DOHH2 (cell line): Measurements from ENCODE around the gene RSF1.
"Not testable (repeated sequence)": the region's sequence is repeated elsewhere in the genome, so short reads cannot be mapped to it uniquely, and the experiment has no call there.

Experiments
- H3F3A ChIP-seq: fragments of 200-600 bp; sonication (generic), shearing (Covaris generic); 2 replicates; pipeline ENCODE4 v1.6.0; 2016; ENCODE audit warnings: antibody characterized with exemption, mild to moderate bottlenecking; ENCODE audit not compliant: control insufficient read depth, insufficient read depth
- H3K27ac ChIP-seq: fragments of 200-600 bp; sonication (generic); 2 replicates; pipeline ENCODE4 v1.5.1; 2014; ENCODE audit warnings: low read depth, mild to moderate bottlenecking, low read length, moderate library complexity
- H3K27me3 ChIP-seq: fragments of 200-600 bp; sonication (generic); 2 replicates; pipeline ENCODE4 v1.6.1; 2014; ENCODE audit warnings: mild to moderate bottlenecking, low read length, mixed read lengths; ENCODE audit not compliant: control insufficient read depth
- H3K36me3 ChIP-seq: fragments of 200-600 bp; sonication (generic); 2 replicates; pipeline ENCODE4 v1.6.1; 2014; ENCODE audit warnings: mild to moderate bottlenecking, low read length, moderate library complexity, mixed read lengths; ENCODE audit not compliant: control insufficient read depth
- H3K4me1 ChIP-seq: fragments of 200-600 bp; sonication (generic); 2 replicates; pipeline ENCODE4 v1.6.1; 2014; ENCODE audit warnings: mild to moderate bottlenecking, low read length, mixed read lengths; ENCODE audit not compliant: control insufficient read depth
- H3K4me2 ChIP-seq: fragments of 200-600 bp; sonication (generic); 2 replicates; pipeline ENCODE4 v1.6.0; 2014; ENCODE audit warnings: mild to moderate bottlenecking, low read length, moderate library complexity
- H3K4me3 ChIP-seq: fragments of 200-600 bp; sonication (generic); 2 replicates; pipeline ENCODE4 v1.5.1; 2014; ENCODE audit warnings: mild to moderate bottlenecking, low read length, mixed read lengths
- H3K79me2 ChIP-seq: fragments of 200-600 bp; sonication (generic); 2 replicates; pipeline ENCODE4 v1.6.1; 2014; ENCODE audit warnings: mild to moderate bottlenecking, low read length, mixed read lengths; ENCODE audit not compliant: control insufficient read depth
- H3K9me2 ChIP-seq: fragments of 200-600 bp; sonication (generic); replicated peaks from 2 replicates; pipeline ENCODE4 v1.6.1; 2014; ENCODE audit warnings: mild to moderate bottlenecking, low read length, mixed read lengths; ENCODE audit not compliant: control insufficient read depth
- H3K9me3 ChIP-seq: fragments of 200-600 bp; sonication (generic); 2 replicates; pipeline ENCODE4 v1.6.1; 2014; ENCODE audit warnings: antibody characterized with exemption, low read length, mixed read lengths; ENCODE audit not compliant: control insufficient read depth, insufficient read depth
- H4K20me1 ChIP-seq: fragments of 200-600 bp; sonication (generic); 2 replicates; pipeline ENCODE4 v1.6.0; 2014; ENCODE audit warnings: low read depth, mild to moderate bottlenecking, antibody characterized with exemption, low read length, moderate library complexity; ENCODE audit not compliant: control insufficient read depth, insufficient read depth
- EZH2phosphoT487 ChIP-seq: fragments of 200-600 bp; sonication (generic); IDR thresholded peaks from 2 replicates; pipeline ENCODE4 v1.6.1; 2017; ENCODE audit warnings: borderline replicate concordance, mild to moderate bottlenecking, antibody characterized with exemption, low read length, moderate library complexity, mixed read lengths
- TF ChIP-seq, protein P1 (sequence below): fragments of 200-600 bp; sonication (generic); IDR thresholded peaks from one replicate; pipeline ENCODE4 v1.5.1; 2014; ENCODE audit warnings: antibody characterized with exemption, mild to moderate bottlenecking, low read depth, low read length; ENCODE audit not compliant: poor library complexity, severe bottlenecking

Gene RSF1

DNA sequence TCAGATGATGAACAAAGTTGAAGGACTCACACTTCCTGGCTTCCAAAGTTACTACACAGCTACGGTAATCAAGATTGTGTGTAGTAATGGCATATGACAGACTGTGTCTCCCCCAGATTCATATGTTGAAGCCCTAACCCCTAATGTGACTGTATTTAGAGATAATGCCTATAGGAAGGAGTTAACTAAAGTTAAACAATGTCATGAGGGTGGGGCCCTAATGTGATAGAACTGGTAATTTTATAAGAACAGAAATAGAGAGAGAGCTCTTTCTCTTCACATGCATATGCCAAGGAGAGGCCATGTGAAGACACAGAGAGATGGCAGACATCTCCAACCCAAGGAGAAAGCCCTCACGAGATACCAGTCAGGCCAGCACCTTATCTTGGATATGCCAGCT is 8.4 kb upstream of the RSF1 start:
- Histone ChIP-seq H3K9me3 (no peaks in the 10 kb centered on the region), H4K20me1 (no peaks in the 10 kb centered on the region), H3K27ac (no peak overlapping the region), H3K4me2 (no peak overlapping the region), H3K4me1 (no peaks in the 10 kb centered on the region), H3K9me2 (no peaks in the 10 kb centered on the region), H3K79me2 (no peaks in the 10 kb centered on the region), H3K27me3 (no peaks in the 10 kb centered on the region), H3K4me3 (no peak overlapping the region), H3K36me3 (no peaks in the 10 kb centered on the region), H3F3A (0 out of 2 replicates have a peak, but pooled peaks cover 3% of the 10 kb centered on the region)
- TF ChIP-seq, protein P1, sequence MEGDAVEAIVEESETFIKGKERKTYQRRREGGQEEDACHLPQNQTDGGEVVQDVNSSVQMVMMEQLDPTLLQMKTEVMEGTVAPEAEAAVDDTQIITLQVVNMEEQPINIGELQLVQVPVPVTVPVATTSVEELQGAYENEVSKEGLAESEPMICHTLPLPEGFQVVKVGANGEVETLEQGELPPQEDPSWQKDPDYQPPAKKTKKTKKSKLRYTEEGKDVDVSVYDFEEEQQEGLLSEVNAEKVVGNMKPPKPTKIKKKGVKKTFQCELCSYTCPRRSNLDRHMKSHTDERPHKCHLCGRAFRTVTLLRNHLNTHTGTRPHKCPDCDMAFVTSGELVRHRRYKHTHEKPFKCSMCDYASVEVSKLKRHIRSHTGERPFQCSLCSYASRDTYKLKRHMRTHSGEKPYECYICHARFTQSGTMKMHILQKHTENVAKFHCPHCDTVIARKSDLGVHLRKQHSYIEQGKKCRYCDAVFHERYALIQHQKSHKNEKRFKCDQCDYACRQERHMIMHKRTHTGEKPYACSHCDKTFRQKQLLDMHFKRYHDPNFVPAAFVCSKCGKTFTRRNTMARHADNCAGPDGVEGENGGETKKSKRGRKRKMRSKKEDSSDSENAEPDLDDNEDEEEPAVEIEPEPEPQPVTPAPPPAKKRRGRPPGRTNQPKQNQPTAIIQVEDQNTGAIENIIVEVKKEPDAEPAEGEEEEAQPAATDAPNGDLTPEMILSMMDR: no peak
- no peak for TF ChIP-seq EZH2phosphoT487

DNA sequence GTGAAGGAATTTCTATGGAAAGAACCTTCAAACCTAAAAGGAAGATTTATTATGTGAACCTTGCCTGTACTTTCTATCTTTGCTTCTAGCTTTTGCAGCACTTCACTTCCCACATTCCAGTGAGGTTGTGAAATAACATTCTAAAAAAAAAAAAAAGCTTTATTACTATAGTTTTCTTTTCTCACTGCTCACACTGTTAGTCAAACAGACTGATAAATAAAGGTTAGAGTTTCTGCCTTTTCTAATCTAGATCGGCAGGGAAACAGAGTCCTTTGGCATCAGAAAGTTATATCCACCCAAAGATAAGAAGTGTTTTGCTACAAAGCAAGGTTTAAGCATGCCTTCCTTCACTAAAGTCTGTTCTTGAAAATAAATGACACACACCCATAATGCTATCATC is 3.3 kb upstream of the RSF1 start:
- peaks cover 12% of the 10 kb centered on the region for H3K4me1 ChIP-seq
- no peak overlapping the region for H3K27ac ChIP-seq
- H3K9me2 ChIP-seq: no peaks in the 10 kb centered on the region
- no peaks in the 10 kb centered on the region; the same call in 1 of the 2 replicates for H4K20me1 ChIP-seq
- H3K4me2 ChIP-seq: no peak overlapping the region
- peaks cover 25% of the 10 kb centered on the region for H3K79me2 ChIP-seq
- peaks cover 7% of the 10 kb centered on the region; the same call in 1 of the 2 replicates for H3F3A ChIP-seq
- H3K27me3 ChIP-seq: no peaks in the 10 kb centered on the region
- TF ChIP-seq EZH2phosphoT487: no peak
- TF ChIP-seq, protein P1: no peak
- no peak overlapping the region for H3K4me3 ChIP-seq
- peaks cover 10% of the 10 kb centered on the region for H3K36me3 ChIP-seq
- H3K9me3 ChIP-seq: no peaks in the 10 kb centered on the region

DNA sequence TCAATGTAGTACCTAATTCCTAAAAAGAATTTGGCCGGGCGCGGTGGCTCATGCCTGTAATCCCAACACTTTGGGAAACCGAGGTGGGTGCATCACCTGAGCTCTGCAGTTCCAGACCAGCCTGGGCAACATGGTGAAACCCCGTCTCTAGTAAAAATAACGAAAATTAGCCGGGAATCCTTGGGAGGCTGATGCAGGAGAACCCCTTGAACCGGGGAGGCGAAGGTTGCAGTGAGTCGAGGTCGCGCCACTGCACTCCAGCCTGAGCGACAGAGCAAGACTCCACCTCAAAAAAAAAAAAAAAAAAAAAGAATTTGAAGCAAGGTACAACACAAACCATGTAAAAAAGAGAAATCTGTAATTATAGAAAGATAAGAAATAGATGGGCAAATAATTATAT is 1.6 kb upstream of the RSF1 start:
- Histone ChIP-seq H3K4me1 (peaks cover 23% of the 10 kb centered on the region), H3K36me3 (peaks cover 23% of the 10 kb centered on the region), H3K79me2 (peaks cover 41% of the 10 kb centered on the region), H3K4me2 (peak overlapping the region; percentile 83)
- H3F3A ChIP-seq, H4K20me1 ChIP-seq, H3K9me3 ChIP-seq, H3K27me3 ChIP-seq, H3K4me3 ChIP-seq, H3K9me2 ChIP-seq, H3K27ac ChIP-seq: not testable (repeated sequence)

DNA sequence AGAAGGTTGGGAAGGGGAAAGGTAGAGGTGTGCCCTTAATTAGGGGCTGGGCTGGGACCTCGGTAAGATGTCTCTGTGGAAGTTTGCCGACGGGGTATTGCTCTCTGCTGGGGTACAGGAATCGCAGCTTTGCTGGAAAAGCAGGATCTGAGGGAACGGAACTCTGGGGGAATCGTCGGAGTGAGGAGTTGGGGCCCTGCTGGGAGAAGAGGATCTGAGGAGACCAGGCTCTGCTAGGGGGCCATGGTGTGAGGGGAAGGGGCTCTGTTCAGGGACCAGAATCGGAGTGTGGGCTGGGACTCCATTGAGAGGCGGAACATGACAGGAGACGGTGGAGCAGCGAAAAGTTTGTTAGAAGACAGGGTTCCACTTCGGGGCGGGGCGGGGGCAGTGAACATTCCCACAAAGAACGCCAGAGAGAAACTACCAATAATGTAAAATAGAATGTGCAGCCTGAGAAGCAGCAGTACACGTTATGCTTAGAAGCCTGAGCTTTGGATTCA is 878 bp upstream of the RSF1 start:
- H3K4me2 ChIP-seq: peak overlapping the region; percentile 83
- peaks cover 30% of the 10 kb centered on the region for H3K36me3 ChIP-seq
- peak overlapping the region; percentile 100 for H3K4me3 ChIP-seq
- H3K27me3 ChIP-seq: no peaks in the 10 kb centered on the region
- H3K27ac ChIP-seq: no peak overlapping the region
- no peaks in the 10 kb centered on the region for H3K9me2 ChIP-seq
- H3K4me1 ChIP-seq: peaks cover 23% of the 10 kb centered on the region
- peaks cover 49% of the 10 kb centered on the region for H3K79me2 ChIP-seq
- peaks cover 9% of the 10 kb centered on the region; the same call in 1 of the 2 replicates for H4K20me1 ChIP-seq
- TF ChIP-seq EZH2phosphoT487: no peak
- H3F3A ChIP-seq: peaks cover 7% of the 10 kb centered on the region; the same call in 1 of the 2 replicates
- H3K9me3 ChIP-seq: no peaks in the 10 kb centered on the region
